AG04450 (cell line): ENCODE results near the gene COL26A1. TPM values are rescaled to one million over a fixed set of nuclear protein-coding genes. Genes with fewer than 3 reads are reported as not detected.

Experiments
- CTCF ChIA-PET: fragments of 300-600, 350-600 bp; formaldehyde crosslinking; extraction: SDS; loops from one replicate; lab custom pipeline; 2022; ENCODE audit warnings: antibody characterized with exemption, inconsistent platforms; lab: Charles Lee
- POLR2A ChIA-PET: fragments of 350-600 bp; formaldehyde crosslinking; extraction: SDS; loops from one replicate; lab custom pipeline; 2021; ENCODE audit warnings: antibody characterized with exemption, inconsistent platforms; lab: Yijun Ruan, JAX
- DNase-seq: peaks from one replicate; pipeline ENCODE4 v3.0.0-alpha.2; 2011; ENCODE audit warnings: low read depth, low spot score
- H3K27ac ChIP-seq: one replicate; pipeline ENCODE4 v1.5.1; 2012; ENCODE audit warnings: low read depth, low read length, control low read depth
- H3K27me3 ChIP-seq: one replicate; pipeline ENCODE4 v1.6.0; 2012; ENCODE audit warnings: low read length; ENCODE audit not compliant: control insufficient read depth, insufficient read depth
- H3K4me3 ChIP-seq: 2 replicates; pipeline ENCODE4 v1.5.1; 2011; ENCODE audit warnings: mild to moderate bottlenecking, low read depth, low read length, control low read depth
- H3K9me3 ChIP-seq: 2 replicates; pipeline ENCODE4 v1.5.1; 2012; ENCODE audit warnings: low read length; ENCODE audit not compliant: control insufficient read depth, insufficient read depth
- polyA plus RNA-seq: library from polyadenylated mRNA; depleted of rRNA; stranded (reverse); fragments of >200 nt; gene quantifications from 2 replicates; pipeline ENCODE4 v1.2.3, GENCODE V29; 2011
- TF ChIP-seq, protein P1 (sequence below): IDR thresholded peaks from 2 replicates; pipeline ENCODE4 v1.5.1; 2011; ENCODE audit warnings: low read depth, low read length, control low read depth, inconsistent platforms

Gene COL26A1
- polyA plus RNA-seq, 1 experiment = 0.06 TPM

DNA sequence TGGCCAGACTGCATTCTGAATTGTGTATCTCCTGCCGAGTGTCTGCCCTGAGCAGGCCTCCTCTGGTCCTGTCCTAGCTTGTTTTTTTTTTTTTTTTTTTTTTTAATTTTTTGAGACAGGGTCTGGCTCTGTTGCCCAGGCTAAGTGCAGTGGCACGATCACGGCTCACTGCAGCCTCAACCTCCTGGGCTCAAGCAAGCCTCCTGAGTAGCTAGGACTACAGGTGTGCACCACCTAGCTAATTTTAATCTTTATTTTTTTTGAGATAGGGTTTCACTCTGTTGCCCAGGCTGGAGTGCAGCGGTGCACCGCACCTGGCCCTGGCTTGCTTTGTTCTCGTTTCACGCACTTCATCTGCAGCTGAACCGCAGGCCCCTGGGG is 23.5 kb downstream of the COL26A1 start:
- Histone ChIP-seq H3K27ac (no peak overlapping the region), H3K4me3 (no peak overlapping the region), H3K27me3 (peaks cover 20% of the 10 kb centered on the region), H3K9me3 (no peaks in the 10 kb centered on the region; the same call in 1 of the 2 replicates)
- TF ChIP-seq, protein P1, sequence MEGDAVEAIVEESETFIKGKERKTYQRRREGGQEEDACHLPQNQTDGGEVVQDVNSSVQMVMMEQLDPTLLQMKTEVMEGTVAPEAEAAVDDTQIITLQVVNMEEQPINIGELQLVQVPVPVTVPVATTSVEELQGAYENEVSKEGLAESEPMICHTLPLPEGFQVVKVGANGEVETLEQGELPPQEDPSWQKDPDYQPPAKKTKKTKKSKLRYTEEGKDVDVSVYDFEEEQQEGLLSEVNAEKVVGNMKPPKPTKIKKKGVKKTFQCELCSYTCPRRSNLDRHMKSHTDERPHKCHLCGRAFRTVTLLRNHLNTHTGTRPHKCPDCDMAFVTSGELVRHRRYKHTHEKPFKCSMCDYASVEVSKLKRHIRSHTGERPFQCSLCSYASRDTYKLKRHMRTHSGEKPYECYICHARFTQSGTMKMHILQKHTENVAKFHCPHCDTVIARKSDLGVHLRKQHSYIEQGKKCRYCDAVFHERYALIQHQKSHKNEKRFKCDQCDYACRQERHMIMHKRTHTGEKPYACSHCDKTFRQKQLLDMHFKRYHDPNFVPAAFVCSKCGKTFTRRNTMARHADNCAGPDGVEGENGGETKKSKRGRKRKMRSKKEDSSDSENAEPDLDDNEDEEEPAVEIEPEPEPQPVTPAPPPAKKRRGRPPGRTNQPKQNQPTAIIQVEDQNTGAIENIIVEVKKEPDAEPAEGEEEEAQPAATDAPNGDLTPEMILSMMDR = no peak
- CTCF ChIA-PET = interaction anchor here (0.7 to 0.8 kb wide), 2 partner anchors 22 to 152 kb away, joined by 3 read pairs; no protein-coding TSS in a partner anchor
- DNase-seq = no peak
- POLR2A ChIA-PET = interaction anchor here (0.6 kb wide), 1 partner anchor 328 kb away, joined by 3 read pairs; no protein-coding TSS in a partner anchor

DNA sequence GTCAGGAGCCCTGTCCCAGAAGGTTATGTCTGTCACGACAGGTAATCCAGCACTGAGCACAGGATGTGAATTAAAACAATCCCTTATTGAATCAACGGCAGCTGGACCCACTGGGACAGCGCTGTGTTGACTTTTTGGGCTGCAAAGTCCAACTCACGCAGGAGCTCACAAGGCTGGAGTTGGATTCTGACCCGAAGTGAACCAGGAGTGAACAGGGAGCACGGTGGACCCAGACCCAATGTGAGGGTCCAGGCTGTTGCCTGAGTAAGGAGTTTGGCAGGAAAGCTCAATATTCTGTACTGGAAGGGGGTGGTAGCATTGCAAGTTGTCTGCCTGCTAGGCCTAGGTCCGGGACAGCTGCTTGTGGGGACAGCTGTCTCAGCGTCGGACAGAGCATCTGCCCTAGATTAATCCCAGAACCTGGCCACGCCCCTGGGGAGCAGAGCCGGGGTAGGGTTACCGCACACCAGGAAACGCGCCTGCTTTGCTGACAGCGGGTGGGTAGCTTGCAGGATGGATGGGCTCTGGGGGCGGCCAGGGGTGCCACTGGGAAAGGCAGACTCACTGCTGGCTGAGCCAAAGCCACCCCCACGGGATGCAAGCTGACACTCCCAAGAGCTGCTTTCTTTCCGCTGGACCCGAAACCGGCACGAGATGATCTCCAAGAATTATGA is 24.0 kb downstream of the COL26A1 start:
- Histone ChIP-seq H3K27me3 (peaks cover 16% of the 10 kb centered on the region), H3K4me3 (peak overlapping the region; percentile 0; the same call in 1 of the 2 replicates), H3K27ac (no peak overlapping the region), H3K9me3 (no peaks in the 10 kb centered on the region; the same call in 1 of the 2 replicates)
- CTCF ChIA-PET = interaction anchor here (0.7 to 0.8 kb wide), 2 partner anchors 22 to 152 kb away, joined by 3 read pairs; no protein-coding TSS in a partner anchor
- POLR2A ChIA-PET = no interaction called here
- no peak for DNase-seq
- TF ChIP-seq, protein P1 = no peak

DNA sequence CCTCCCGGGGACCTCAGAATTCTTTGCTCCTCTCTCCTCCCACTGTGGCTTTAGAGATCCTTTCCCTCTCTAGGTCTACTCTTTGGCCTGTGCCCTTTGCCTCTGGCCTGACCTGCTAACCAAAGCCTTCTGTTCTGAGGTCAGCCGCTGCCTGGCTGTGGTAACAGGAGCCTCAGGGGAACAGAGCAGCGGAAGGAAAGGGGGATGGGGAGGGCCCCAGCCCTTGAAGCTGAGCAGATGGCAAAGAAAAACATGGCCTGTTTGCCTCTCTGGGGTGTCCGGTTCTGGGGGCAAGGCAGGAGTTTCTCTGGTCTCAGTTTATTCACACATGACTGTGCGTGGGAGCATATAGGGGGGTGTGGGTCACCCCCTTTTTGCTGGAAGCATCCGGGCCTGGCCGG is 28.2 kb downstream of the COL26A1 start:
- no peak for DNase-seq
- POLR2A ChIA-PET = no interaction called here

DNA sequence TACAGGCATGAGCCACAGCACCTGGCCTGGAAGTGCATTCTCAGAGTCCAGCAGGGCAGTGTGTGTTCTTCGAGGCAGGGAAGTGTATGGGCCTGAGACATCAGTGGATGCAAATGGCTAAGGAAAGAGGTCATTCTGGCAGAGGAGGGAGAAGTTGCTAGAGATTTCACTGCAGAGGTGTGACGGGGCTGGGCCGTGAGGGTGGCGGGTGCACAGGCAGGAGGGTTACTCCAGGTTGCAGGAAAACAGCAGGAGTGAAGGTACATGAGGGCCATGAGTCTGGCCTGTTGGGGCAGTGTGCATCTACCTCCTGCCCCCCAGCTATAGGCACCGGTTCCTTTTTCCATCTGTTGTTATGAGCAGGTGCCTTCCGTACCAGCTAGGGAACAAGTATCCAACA is 29.3 kb downstream of the COL26A1 start:
- Histone ChIP-seq H3K9me3 (no peaks in the 10 kb centered on the region; the same call in 1 of the 2 replicates), H3K27ac (no peak overlapping the region), H3K27me3 (peaks cover 11% of the 10 kb centered on the region), H3K4me3 (no peak overlapping the region)
- ChIA-PET POLR2A (interaction anchor here (0.7 kb wide), 1 partner anchor 128 kb away, joined by 5 read pairs; no protein-coding TSS in a partner anchor), CTCF (no interaction called here)
- TF ChIP-seq, protein P1 = no peak
- no peak for DNase-seq

More for the DNA sequence above, 28.2 kb downstream of the COL26A1 start:
- CTCF ChIA-PET = interaction anchor here (1.0 kb wide), 1 partner anchor 21 kb away, joined by 3 read pairs; no protein-coding TSS in a partner anchor
- Histone ChIP-seq H3K4me3 (no peak overlapping the region), H3K27ac (no peak overlapping the region), H3K27me3 (peaks cover 15% of the 10 kb centered on the region), H3K9me3 (no peaks in the 10 kb centered on the region; the same call in 1 of the 2 replicates)
- TF ChIP-seq, protein P1 = no peak

DNA sequence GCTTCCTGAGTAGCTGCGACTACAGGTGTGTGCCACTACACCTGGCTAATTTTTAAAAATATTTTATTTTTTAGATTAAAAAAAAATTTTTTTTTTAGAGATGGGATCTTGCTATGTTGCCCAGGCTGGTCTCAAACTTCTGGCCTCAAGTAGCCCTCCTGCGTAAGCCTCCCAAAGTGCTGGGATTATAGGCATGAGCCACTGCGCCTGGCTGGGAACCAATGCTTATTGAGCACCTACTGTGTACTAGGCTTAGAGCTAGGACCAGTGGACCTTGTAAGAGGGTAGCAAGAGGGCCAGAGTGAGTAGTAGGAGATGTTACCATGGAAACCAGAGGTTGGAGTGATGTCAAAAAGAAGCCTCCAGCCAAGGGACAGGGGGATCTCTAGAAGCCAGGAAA is 31.2 kb downstream of the COL26A1 start:
- POLR2A ChIA-PET = no interaction called here
- CTCF ChIA-PET = interaction anchor here (0.7 kb wide), 1 partner anchor 19 kb away, joined by 3 read pairs; no protein-coding TSS in a partner anchor
- Histone ChIP-seq H3K9me3 (no peaks in the 10 kb centered on the region), H3K27me3 (peaks cover 7% of the 10 kb centered on the region), H3K4me3 (no peak overlapping the region), H3K27ac (no peak overlapping the region)
- no peak for DNase-seq
- TF ChIP-seq, protein P1 = no peak
